ENCODE measurements around the gene PAPLN. TPM values are rescaled to one million over a fixed set of nuclear protein-coding genes. Genes with fewer than 3 reads are reported as not detected.

Gene PAPLN
- total RNA-seq, 1 experiment from 2014 or later = 0.40 TPM

DNA sequence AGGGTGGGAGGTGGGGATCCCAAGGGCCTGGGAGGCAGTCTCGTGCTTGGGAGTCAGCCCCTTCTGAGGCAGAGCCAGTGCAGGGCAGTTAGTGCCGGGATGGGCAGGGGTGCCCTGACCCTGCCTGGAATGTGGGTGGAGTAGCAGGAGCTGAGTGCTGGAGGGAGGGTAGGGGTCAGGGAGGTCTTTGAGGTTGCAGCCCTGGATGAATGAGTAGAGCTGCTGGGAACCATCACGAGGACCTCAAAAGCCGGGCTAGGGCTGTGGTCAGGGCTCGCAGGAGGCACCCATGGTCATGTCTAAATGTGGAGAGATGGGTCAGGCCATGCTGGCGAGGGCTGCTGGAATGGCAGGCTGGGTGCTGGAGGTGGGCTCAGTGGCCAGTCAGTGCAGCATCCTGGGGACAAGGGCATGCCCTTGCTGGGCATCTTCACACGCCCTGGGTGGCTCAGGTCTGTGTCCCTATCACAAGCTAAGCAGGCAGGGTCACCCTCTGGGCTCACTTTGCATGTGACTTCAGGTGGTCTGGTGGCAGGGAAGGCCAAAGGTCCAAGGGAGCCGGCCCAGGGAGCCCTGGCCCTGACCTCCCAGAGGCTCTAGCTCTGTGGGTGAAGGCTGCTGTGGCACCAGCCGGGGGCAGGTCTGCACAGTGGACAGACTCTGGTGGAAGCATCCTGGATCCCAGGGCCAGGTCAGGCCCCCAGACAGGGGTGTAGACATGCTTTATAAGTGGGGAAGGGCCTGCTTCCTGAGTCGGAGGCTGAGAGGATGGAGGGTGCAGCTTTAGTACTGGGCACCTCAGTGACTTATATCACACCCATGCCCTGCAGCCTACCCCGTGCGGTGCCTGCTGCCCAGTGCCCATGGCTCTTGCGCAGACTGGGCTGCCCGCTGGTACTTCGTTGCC is 24.5 kb downstream of the PAPLN start:
- H3K9ac ChIP-seq (ENCODE audit: low read length) = no peak overlapping the region
- no peaks in the 10 kb centered on the region for H4K20me1 ChIP-seq (ENCODE audit: low read length)
- no peak overlapping the region for H3K27ac ChIP-seq (ENCODE audit: low read length)
- CTCF ChIA-PET = no interaction called here
- no peaks in the 10 kb centered on the region for H3K79me2 ChIP-seq (ENCODE audit: low read length)
- POLR2A ChIA-PET (ENCODE audit: unreplicated experiment) = interaction anchor here (0.7 kb wide), 1 partner anchor 26 kb away, joined by 23 read pairs; no protein-coding TSS in a partner anchor
- no peaks in the 10 kb centered on the region for H3K36me3 ChIP-seq (ENCODE audit: low read depth, low read length)
- no peaks in the 10 kb centered on the region for H3K9me2 ChIP-seq (replicated peaks; ENCODE audit: low read length)
- H3F3A ChIP-seq (ENCODE audit: low read length, unreplicated experiment) = no peaks in the 10 kb centered on the region
- TF ChIP-seq EZH2phosphoT487 (IDR thresholded peaks at IDR 0.05; ENCODE audit: borderline replicate concordance, low read length) (no peak), EZH2 (IDR thresholded peaks at IDR 0.05; ENCODE audit: low read length, unreplicated experiment) (no peak)
- TF ChIP-seq, protein P1, sequence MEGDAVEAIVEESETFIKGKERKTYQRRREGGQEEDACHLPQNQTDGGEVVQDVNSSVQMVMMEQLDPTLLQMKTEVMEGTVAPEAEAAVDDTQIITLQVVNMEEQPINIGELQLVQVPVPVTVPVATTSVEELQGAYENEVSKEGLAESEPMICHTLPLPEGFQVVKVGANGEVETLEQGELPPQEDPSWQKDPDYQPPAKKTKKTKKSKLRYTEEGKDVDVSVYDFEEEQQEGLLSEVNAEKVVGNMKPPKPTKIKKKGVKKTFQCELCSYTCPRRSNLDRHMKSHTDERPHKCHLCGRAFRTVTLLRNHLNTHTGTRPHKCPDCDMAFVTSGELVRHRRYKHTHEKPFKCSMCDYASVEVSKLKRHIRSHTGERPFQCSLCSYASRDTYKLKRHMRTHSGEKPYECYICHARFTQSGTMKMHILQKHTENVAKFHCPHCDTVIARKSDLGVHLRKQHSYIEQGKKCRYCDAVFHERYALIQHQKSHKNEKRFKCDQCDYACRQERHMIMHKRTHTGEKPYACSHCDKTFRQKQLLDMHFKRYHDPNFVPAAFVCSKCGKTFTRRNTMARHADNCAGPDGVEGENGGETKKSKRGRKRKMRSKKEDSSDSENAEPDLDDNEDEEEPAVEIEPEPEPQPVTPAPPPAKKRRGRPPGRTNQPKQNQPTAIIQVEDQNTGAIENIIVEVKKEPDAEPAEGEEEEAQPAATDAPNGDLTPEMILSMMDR (conservative IDR thresholded peaks at IDR 0.05; ENCODE audit: low read depth, low read length) = no peak
- H2AFZ ChIP-seq (ENCODE audit: low read length) = no peak overlapping the region
- no peak for ATAC-seq
- H3K4me2 ChIP-seq (ENCODE audit: low read length) = no peak overlapping the region
- no peaks in the 10 kb centered on the region for H3K4me1 ChIP-seq (ENCODE audit: insufficient read depth, low read length)
- BruUV-seq (replicated peaks) = no TSS peak
- H3K9me3 ChIP-seq (ENCODE audit: low read length) = no peaks in the 10 kb centered on the region
- intact Hi-C loops (cut with micrococcal nuclease) = no loop called here
- DNase-seq = no peak
- H3K27me3 ChIP-seq (ENCODE audit: low read length) = no peaks in the 10 kb centered on the region
- no peak overlapping the region for H3K4me3 ChIP-seq (ENCODE audit: low read length)

DNA sequence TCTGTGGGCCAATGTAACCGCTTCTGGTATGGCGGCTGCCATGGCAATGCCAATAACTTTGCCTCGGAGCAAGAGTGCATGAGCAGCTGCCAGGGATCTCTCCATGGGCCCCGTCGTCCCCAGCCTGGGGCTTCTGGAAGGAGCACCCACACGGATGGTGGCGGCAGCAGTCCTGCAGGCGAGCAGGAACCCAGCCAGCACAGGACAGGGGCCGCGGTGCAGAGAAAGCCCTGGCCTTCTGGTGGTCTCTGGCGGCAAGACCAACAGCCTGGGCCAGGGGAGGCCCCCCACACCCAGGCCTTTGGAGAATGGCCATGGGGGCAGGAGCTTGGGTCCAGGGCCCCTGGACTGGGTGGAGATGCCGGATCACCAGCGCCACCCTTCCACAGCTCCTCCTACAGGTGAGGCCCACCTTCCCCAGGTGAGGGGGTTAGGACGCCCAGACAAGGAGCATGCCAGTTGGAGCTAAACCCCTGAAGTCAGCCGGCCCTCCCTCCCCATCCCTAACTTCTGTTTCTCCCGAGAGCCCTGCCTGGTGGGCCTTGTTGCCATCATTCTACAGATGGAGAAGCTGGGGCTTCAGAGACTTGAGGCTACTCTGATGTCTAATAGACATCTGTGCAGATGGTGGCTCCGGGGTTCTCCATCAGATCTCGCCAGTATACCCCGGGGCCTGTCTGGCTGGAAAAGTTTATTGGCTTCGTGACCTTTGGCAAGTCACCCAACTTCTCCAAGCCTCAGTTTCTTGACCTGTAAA is 25.3 kb downstream of the PAPLN start:
- ChIA-PET CTCF (no interaction called here), POLR2A (ENCODE audit: unreplicated experiment) (no interaction called here)
- no peaks in the 10 kb centered on the region for H3K27me3 ChIP-seq (ENCODE audit: low read length)
- no peak overlapping the region for H3K9ac ChIP-seq (ENCODE audit: low read length)
- no TSS peak for BruUV-seq (replicated peaks)
- H3K9me2 ChIP-seq (replicated peaks; ENCODE audit: low read length) = no peaks in the 10 kb centered on the region
- H3F3A ChIP-seq (ENCODE audit: low read length, unreplicated experiment) = no peaks in the 10 kb centered on the region
- no peak overlapping the region for H2AFZ ChIP-seq (ENCODE audit: low read length)
- no peaks in the 10 kb centered on the region for H3K79me2 ChIP-seq (ENCODE audit: low read length)
- intact Hi-C loops (cut with micrococcal nuclease) = no loop called here
- ATAC-seq = no peak
- H3K9me3 ChIP-seq (ENCODE audit: low read length) = no peaks in the 10 kb centered on the region
- H4K20me1 ChIP-seq (ENCODE audit: low read length) = no peaks in the 10 kb centered on the region
- H3K4me2 ChIP-seq (ENCODE audit: low read length) = no peak overlapping the region
- no peaks in the 10 kb centered on the region for H3K4me1 ChIP-seq (ENCODE audit: insufficient read depth, low read length)
- no peak for DNase-seq
- H3K27ac ChIP-seq (ENCODE audit: low read length) = no peak overlapping the region
- no peaks in the 10 kb centered on the region for H3K36me3 ChIP-seq (ENCODE audit: low read depth, low read length)
- TF ChIP-seq, protein P1 (conservative IDR thresholded peaks at IDR 0.05; ENCODE audit: low read depth, low read length) = no peak
- TF ChIP-seq EZH2phosphoT487 (IDR thresholded peaks at IDR 0.05; ENCODE audit: borderline replicate concordance, low read length) (no peak), EZH2 (IDR thresholded peaks at IDR 0.05; ENCODE audit: low read length, unreplicated experiment) (no peak)
- no peak overlapping the region for H3K4me3 ChIP-seq (ENCODE audit: low read length)
